Heart left ventricle (tissue), 13 donors: ENCODE data around the gene TRMU.

ENCODE experiments used
- POLR2A ChIP-seq, 2 donors: fragments of 450-650 bp; IDR thresholded peaks; one replicate each; pipeline ENCODE4 v1.6.1; 2017; ENCODE audit warnings: antibody characterized with exemption in 2 of 2, mild to moderate bottlenecking in 2 of 2, moderate library complexity in 2 of 2
- TF ChIP-seq, protein P1 (sequence below), 12 donors: fragments of 200-600 bp; sonication (generic) in 4 of 12; IDR thresholded peaks; one replicate each; pipeline versions ENCODE4 v1.5.0 to v1.8.0; 2018 to 2022; ENCODE audit warnings: antibody characterized with exemption in 12 of 12, mild to moderate bottlenecking in 5 of 12
- donor health status: ischemic (EF 13 %, LVEDD 7.1; RV severe dilation, severe dysfunction).
- donor health status: DM: no; HTN: yes; CAD: no.
- donor health status: DM: no; HTN: no; CAD: no.
- donor health status: ischemic (EF 25% LVEDD 6.9; RV normal size, moderate dysfunction).
- donor health status: ischemic (EF 25% LVEDD 5.7; RV mildly dilated, moderate dysfunction).
- donor health status: ischemic (EF 35%, LVEDD 5.7; RV mildly dilated, moderate dysfunction).
- donor health status: nonischemic (EF 11% LVEDD 7.7; RV severe dilation, severe dysfunction).
- donor health status: DM: yes; HTN: yes; CAD: no.
- donor health status: PGD.
- donor health status: ischemic (EF 29% LVEDD 5.4; RV normal size, mild dysfunction).
- donor health status: nonischemic (EF 23%, LVEDD 6.1; RV moderate dilation, normal function).

DNA sequence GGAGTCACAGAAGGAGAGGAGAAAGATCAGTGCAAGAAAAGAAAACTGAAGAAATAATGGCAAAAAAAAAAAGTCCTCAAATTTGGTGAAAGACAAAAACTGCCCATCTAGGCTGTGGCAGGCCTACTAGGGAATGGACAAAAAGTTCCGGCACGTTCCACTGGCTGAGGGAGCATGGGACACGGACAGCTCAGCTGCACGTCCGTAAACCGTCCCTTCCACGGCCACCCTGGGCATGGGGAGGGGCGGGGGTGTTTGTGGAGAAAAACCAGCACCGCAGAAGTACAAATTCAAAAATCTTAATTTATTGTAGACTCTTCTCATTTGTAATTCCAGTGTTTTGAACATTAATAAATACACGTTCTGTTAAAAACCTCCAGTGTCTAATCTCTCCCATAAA, 25.4 kb downstream of the TRMU start:
- TF ChIP-seq, protein P1, sequence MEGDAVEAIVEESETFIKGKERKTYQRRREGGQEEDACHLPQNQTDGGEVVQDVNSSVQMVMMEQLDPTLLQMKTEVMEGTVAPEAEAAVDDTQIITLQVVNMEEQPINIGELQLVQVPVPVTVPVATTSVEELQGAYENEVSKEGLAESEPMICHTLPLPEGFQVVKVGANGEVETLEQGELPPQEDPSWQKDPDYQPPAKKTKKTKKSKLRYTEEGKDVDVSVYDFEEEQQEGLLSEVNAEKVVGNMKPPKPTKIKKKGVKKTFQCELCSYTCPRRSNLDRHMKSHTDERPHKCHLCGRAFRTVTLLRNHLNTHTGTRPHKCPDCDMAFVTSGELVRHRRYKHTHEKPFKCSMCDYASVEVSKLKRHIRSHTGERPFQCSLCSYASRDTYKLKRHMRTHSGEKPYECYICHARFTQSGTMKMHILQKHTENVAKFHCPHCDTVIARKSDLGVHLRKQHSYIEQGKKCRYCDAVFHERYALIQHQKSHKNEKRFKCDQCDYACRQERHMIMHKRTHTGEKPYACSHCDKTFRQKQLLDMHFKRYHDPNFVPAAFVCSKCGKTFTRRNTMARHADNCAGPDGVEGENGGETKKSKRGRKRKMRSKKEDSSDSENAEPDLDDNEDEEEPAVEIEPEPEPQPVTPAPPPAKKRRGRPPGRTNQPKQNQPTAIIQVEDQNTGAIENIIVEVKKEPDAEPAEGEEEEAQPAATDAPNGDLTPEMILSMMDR (IDR thresholded peaks at IDR 0.05) = no peak
- TF ChIP-seq POLR2A (IDR thresholded peaks at IDR 0.05) = no peak
